MCF 10A (cell line): ENCODE results near the gene SLC22A2. TPM values are rescaled to one million over a fixed set of nuclear protein-coding genes. Genes with fewer than 3 reads are reported as not detected.

ENCODE experiments used
- BruUV-seq: library from RNA; stranded (reverse); fragments of 400-500 nt; replicated peaks from 2 replicates; lab custom pipeline; 2021; lab: Mats Ljungman, UMichigan
- CTCF ChIA-PET: fragments of 300-600 bp; sonication (Branson Sonifier 250); formaldehyde crosslinking; extraction: SDS; loops from one replicate; lab custom pipeline; 2021; ENCODE audit warnings: antibody characterized with exemption, inconsistent platforms; lab: Yijun Ruan, JAX
- POLR2A ChIA-PET: fragments of 300-600, 350-650 bp; sonication (Branson Sonifier 250); formaldehyde crosslinking; extraction: SDS; loops from one replicate; lab custom pipeline; 2020; ENCODE audit warnings: antibody characterized with exemption, inconsistent platforms; lab: Yijun Ruan, JAX
- DNase-seq: peaks from one replicate; pipeline ENCODE4 v3.0.0-alpha.2; 2018; ENCODE audit not compliant: unreplicated experiment
- H3K27ac Mint-ChIP-seq: one replicate; pipeline ENCODE4 v1.8.0; 2022; ENCODE audit warnings: mild to moderate bottlenecking, low read depth, mixed read lengths; ENCODE audit not compliant: unreplicated experiment
- H3K27me3 Mint-ChIP-seq: one replicate; pipeline ENCODE4 v1.8.0; 2022; ENCODE audit warnings: mixed read lengths; ENCODE audit not compliant: insufficient read depth, unreplicated experiment
- H3K36me3 Mint-ChIP-seq: one replicate; pipeline ENCODE4 v1.8.0; 2022; ENCODE audit warnings: mild to moderate bottlenecking, moderate library complexity, mixed read lengths; ENCODE audit not compliant: insufficient read depth, unreplicated experiment
- H3K4me1 Mint-ChIP-seq: one replicate; pipeline ENCODE4 v1.8.0; 2022; ENCODE audit warnings: mixed read lengths; ENCODE audit not compliant: insufficient read depth, unreplicated experiment
- H3K4me3 Mint-ChIP-seq: one replicate; pipeline ENCODE4 v1.8.0; 2022; ENCODE audit warnings: mild to moderate bottlenecking, moderate library complexity, mixed read lengths; ENCODE audit not compliant: unreplicated experiment
- H3K9me3 Mint-ChIP-seq: one replicate; pipeline ENCODE4 v1.8.0; 2022; ENCODE audit warnings: mixed read lengths; ENCODE audit not compliant: unreplicated experiment
- CTCF ChIP-seq: fragments of 200-600 bp; IDR thresholded peaks from one replicate; pipeline ENCODE4 v1.8.0; 2022; ENCODE audit warnings: antibody characterized with exemption, mild to moderate bottlenecking; ENCODE audit not compliant: unreplicated experiment
- intact Hi-C: fragments of 100-400 bp; cut with micrococcal nuclease; formaldehyde crosslinking; loops from 2 replicates; pipeline ENCODE4 v1.14.1; 2022
- total RNA-seq: library from RNA; stranded (reverse); gene quantifications from 2 replicates; pipeline ENCODE4 v1.2.3, GENCODE V29; 2022

SLC22A2 gene
- total RNA-seq, 1 experiment from 2014 or later = not detected

DNA sequence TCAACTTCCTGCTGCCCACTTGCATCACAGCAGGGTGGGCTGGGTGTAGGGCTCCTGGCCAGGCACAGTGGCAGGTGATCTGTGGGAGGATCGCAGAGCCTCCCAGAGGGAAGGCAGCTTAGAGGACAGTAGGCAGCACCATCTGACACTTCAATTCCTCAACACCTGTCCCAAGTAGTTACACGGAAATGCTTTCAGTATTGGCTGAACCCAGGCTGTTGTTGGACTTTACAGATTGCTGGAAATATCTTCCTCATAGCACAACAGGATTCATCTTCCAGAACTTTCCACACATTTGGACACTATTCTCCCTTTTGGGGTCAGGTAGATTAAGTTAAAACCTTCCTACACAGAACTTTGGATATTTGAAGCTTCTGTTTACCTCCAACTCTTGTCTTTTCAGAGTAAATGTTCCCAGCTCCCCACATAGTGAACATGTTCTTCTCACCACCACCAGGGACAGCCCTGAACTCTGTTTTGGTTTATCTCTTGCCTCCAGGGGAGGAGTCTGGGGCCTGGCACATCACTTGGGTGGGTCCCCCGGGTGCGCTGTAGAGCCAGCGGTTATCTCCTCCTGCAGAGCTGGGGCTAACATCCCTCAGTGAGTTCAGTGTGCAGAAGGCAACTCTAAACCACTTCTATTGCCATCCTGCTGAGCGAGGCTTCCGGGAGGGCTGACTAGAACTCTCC, 3.5 kb upstream of the SLC22A2 start:
- CTCF ChIA-PET = interaction anchor here (0.6 to 0.7 kb wide), 2 partner anchors 14 to 193 kb away, joined by 3 to 4 read pairs; no protein-coding TSS in a partner anchor
- TF ChIP-seq CTCF = no peak
- H3K4me1 Mint-ChIP-seq = peaks cover 10% of the 10 kb centered on the region
- no peak for DNase-seq
- no peaks in the 10 kb centered on the region for H3K9me3 Mint-ChIP-seq
- H3K36me3 Mint-ChIP-seq = no peaks in the 10 kb centered on the region
- POLR2A ChIA-PET = interaction anchor here (1.1 to 1.2 kb wide), 2 partner anchors 13 to 96 kb away, joined by 3 to 6 read pairs; no protein-coding TSS in a partner anchor
- no peaks in the 10 kb centered on the region for H3K27me3 Mint-ChIP-seq
- no peak overlapping the region for H3K27ac Mint-ChIP-seq
- no TSS peak for BruUV-seq
- H3K4me3 Mint-ChIP-seq = no peak overlapping the region
- intact Hi-C loops = no loop called here

DNA sequence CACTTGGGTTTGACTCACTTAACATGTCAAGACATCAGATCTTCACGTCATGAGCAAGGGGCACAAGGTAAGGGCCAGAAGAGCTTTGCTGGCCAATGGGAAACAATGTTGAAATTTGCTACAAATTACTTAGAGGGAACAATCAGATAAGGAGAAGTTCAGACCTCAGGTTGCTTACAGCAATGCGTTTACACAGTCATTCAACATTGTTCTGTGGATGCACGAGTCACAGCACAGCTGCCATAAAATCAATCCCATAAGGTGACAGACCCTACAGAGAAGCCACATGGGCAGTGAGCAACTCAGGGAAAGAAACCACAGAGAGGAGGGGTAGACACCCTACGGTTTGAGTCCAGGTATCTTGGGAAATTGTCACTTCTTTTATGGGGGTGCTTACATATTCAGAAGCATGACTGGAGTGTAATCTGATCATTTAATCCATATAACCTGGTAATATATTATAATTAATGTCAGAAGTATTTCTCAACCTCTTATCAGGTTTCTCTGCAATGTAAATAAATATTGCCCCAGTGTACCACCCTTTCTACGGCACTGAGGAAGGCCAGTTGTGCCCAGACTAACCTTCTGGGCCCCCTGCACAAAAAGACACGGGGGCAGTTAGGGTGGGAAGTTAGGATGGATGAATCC, 2.3 kb upstream of the SLC22A2 start:
- no peak overlapping the region for H3K4me3 Mint-ChIP-seq

GRCh38 chr6:160260367-160260766, 1.7 kb upstream of the SLC22A2 start:
- intact Hi-C loops = no loop called here
- no peak for DNase-seq
- Mint-ChIP-seq H3K27me3 (no peaks in the 10 kb centered on the region), H3K27ac (no peak overlapping the region), H3K9me3 (no peaks in the 10 kb centered on the region), H3K4me3 (no peak overlapping the region), H3K4me1 (peaks cover 10% of the 10 kb centered on the region), H3K36me3 (no peaks in the 10 kb centered on the region)
- TF ChIP-seq CTCF = no peak
- ChIA-PET CTCF (no interaction called here), POLR2A (no interaction called here)
- no TSS peak for BruUV-seq

More for the DNA sequence above, 2.3 kb upstream of the SLC22A2 start:
- H3K27ac Mint-ChIP-seq = no peak overlapping the region
- no peaks in the 10 kb centered on the region for H3K9me3 Mint-ChIP-seq
- no peak for TF ChIP-seq CTCF
- CTCF ChIA-PET = no interaction called here
- DNase-seq = no peak
- no peaks in the 10 kb centered on the region for H3K36me3 Mint-ChIP-seq
- POLR2A ChIA-PET = interaction anchor here (1.1 kb wide), 1 partner anchor 97 kb away, joined by 3 read pairs; no protein-coding TSS in a partner anchor
- peaks cover 10% of the 10 kb centered on the region for H3K4me1 Mint-ChIP-seq
- no peaks in the 10 kb centered on the region for H3K27me3 Mint-ChIP-seq
- BruUV-seq = no TSS peak
- intact Hi-C loops = no loop called here

DNA sequence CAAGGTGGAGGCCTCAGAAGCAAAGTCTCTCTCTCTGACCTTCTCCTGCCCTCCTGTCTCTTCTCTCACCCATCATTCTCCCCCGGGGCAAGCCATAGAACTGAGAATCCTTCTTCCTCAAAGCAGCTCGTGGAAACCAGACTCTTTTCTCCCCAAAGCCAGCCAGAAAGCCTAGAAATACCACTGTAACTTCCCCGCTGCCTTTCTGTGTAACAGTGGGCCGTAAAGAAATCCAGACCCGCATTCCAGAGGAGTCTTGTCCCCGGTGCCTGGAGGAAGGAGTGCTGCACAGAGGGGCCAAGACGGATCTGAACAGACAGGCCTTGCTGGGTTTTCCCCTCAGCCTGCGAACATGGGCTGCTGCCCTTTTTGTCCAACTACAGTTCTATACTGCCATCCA, 977 bp upstream of the SLC22A2 start:
- ChIA-PET CTCF (no interaction called here), POLR2A (no interaction called here)
- H3K4me3 Mint-ChIP-seq = no peak overlapping the region
- no peaks in the 10 kb centered on the region for H3K36me3 Mint-ChIP-seq
- BruUV-seq = no TSS peak
- TF ChIP-seq CTCF = no peak
- peaks cover 16% of the 10 kb centered on the region for H3K4me1 Mint-ChIP-seq
- H3K27ac Mint-ChIP-seq = no peak overlapping the region
- no peak for DNase-seq
- H3K27me3 Mint-ChIP-seq = no peaks in the 10 kb centered on the region
- intact Hi-C loops = no loop called here
- no peaks in the 10 kb centered on the region for H3K9me3 Mint-ChIP-seq
